GM12865 (cell line): ENCODE results near the gene DYNC2H1.

Source experiments
- DNase-seq: peaks from one replicate; pipeline ENCODE4 v3.0.0; 2010; ENCODE audit warnings: low read depth
- H3K4me3 ChIP-seq: 2 replicates; pipeline ENCODE4 v1.5.1; 2011; ENCODE audit warnings: mild to moderate bottlenecking, low read depth, low read length, control low read depth
- CTCF ChIP-seq: IDR thresholded peaks from 2 replicates; pipeline ENCODE4 v1.5.1; 2011; ENCODE audit warnings: low read length, control low read depth, low read depth, inconsistent platforms; ENCODE audit not compliant: insufficient read depth; ENCODE audit errors: missing control alignments

The DYNC2H1 gene

DNA sequence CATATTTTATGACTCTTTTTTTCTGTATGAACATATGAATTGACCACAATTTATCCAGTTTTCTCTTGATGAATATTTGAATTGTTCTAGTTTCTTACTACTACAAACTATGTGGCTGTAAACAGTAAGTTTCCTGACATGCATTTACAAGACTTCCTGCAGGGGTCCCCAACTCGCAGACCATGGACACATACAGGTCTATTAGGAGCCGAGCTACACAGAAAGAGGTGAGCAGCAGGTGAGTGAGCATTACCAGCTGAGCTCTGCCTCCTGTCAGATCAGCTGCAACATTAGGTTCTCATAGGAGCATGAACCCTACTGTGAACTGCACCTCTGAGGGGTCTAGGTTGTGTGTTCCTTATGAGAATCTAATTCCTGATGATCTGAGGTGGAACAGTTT, 379.4 kb downstream of the DYNC2H1 start:
- DNase-seq = no peak
- TF ChIP-seq CTCF = no peak

GRCh38 chr11:103491777-103492176, 382.6 kb downstream of the DYNC2H1 start:
- H3K4me3 ChIP-seq = no peak overlapping the region
- TF ChIP-seq CTCF = no peak
- no peak for DNase-seq

More for the DNA sequence above, 379.4 kb downstream of the DYNC2H1 start:
- no peak overlapping the region for H3K4me3 ChIP-seq

DNA sequence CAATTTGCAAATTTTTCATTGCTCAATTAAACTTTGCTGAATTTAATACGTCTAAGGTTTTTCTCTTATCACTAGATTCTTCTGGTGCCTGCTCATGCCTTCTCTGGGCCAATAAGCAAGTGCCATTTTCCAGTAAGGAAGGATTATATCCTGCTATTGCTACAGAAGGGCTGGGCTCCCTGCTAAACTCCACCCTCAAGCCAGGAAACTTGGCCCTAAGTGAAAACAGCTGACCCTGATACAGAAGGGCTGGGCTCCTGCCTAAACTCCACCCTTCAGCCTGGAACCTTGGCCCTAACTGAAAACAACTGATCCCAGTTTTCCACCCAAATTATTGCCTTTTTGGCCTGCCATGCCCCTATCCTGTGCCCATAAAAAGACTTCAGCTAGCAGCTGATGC, 385.3 kb downstream of the DYNC2H1 start:
- no peak overlapping the region for H3K4me3 ChIP-seq
- no peak for TF ChIP-seq CTCF
- DNase-seq = no peak

GRCh38 chr11:103497268-103497667, 388.0 kb downstream of the DYNC2H1 start:
- no peak for DNase-seq
- TF ChIP-seq CTCF = no peak
- no peak overlapping the region for H3K4me3 ChIP-seq

DNA sequence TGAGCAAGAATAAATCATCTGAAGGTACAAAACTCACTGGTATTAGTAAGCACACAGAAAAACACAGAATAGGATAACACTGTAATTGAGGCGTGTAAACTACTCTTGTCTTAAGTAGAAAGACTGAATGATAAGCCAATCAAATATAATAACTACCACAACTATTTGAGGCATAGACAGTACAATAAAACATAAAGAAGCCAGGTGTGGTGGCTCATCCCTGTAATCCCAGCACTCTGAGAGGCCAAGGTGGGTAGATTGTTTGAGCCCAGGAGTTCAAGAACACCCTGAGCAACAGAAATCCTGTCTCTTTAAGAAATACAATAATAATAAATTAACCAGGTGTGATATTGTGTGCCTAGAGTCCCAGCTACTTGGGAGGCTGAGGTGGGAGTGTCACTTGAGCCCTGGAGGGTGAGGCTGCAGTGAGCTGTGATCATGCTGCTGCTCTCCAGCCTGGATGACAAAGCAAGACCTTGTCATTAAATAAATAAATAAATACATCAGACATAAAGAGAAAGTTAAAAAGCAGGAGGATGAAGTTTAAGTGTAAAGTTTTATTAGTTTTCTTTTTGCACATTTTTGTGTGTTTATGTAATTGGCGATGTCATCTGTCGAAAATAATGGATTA, 390.6 kb downstream of the DYNC2H1 start:
- no peak overlapping the region for H3K4me3 ChIP-seq
- no peak for DNase-seq
- TF ChIP-seq CTCF = no peak

GRCh38 chr11:103515283-103515682, 406.1 kb downstream of the DYNC2H1 start:
- no peak for DNase-seq
- H3K4me3 ChIP-seq = no peak overlapping the region
- no peak for TF ChIP-seq CTCF

DNA sequence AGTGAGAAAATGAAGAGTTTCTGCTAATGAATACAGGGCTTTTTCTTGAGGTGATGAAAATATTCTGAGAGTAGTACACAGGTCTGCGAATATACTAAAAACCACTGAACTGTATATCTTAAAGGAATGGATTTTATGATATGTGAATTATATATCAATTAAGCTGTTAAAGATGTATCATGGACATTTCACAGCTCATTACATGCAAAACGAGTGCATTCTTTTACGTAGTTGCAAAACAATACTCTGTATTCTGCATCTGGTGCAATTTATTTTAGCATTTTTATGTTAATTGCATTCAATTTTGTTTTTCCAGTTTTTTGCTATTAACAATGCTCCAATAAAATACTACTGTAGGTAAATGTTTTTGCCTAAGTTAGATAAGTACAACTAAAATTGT, 411.6 kb downstream of the DYNC2H1 start:
- no peak for TF ChIP-seq CTCF
- DNase-seq = no peak
- no peak overlapping the region for H3K4me3 ChIP-seq
